ENCODE results near the gene NFASC. TPM values are rescaled to one million over a fixed set of nuclear protein-coding genes. Genes with fewer than 3 reads are reported as not detected.

The NFASC gene
- total and polyA plus RNA-seq, 2 donors from 2014 or later: 23.2 to 29.9 TPM

DNA sequence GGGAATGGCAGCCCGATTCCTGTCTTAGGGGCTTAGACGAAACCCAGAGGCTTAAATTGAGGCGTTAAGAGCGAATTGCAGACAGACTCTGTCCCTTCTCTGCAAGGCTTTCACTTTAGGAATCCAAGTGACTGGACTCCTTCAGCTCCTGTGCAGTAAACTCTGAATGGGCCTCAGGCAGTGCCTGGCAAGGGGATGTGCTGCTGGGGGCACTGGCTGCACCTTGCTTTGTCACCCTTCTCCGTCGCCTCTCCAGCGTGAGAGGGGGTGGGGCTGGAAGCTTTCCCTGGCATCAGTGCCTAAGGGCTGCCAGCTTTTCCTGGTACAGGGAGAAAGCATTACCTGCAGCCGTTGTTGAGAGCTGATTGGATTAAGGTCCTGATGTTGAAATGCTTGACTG lies 39.9 kb upstream of the NFASC start:
- intact Hi-C loops (cut with DNase I): no loop called here
- no peak for DNase-seq
- Histone ChIP-seq H3K4me1 (ENCODE audit: control insufficient read depth in 2 of 3, insufficient read depth in 2 of 3, low read depth in 1 of 3, low read length in 3 of 3) (peaks cover 0 to 7% (median 0%) of the 10 kb centered on the region in 3 donors), H3K9ac (ENCODE audit: low read length in 3 of 3) (no peak overlapping the region), H3K36me3 (ENCODE audit: control insufficient read depth in 2 of 3, insufficient read depth in 3 of 3, low read length in 3 of 3) (no peaks in the 10 kb centered on the region), H3K4me3 (ENCODE audit: low read length in 3 of 3) (peak overlapping the region in 1 of 3 donors; percentile 50), H3K9me3 (ENCODE audit: control insufficient read depth in 2 of 3, insufficient read depth in 1 of 3, low read length in 3 of 3) (no peaks in the 10 kb centered on the region), H3K27me3 (ENCODE audit: control insufficient read depth, insufficient read depth, low read length) (peaks cover 3% of the 10 kb centered on the region), H3K27ac (ENCODE audit: low read depth in 2 of 2, low read length in 2 of 2) (no peak overlapping the region)
- no peak for FAIRE-seq
- TF ChIP-seq, protein P1, sequence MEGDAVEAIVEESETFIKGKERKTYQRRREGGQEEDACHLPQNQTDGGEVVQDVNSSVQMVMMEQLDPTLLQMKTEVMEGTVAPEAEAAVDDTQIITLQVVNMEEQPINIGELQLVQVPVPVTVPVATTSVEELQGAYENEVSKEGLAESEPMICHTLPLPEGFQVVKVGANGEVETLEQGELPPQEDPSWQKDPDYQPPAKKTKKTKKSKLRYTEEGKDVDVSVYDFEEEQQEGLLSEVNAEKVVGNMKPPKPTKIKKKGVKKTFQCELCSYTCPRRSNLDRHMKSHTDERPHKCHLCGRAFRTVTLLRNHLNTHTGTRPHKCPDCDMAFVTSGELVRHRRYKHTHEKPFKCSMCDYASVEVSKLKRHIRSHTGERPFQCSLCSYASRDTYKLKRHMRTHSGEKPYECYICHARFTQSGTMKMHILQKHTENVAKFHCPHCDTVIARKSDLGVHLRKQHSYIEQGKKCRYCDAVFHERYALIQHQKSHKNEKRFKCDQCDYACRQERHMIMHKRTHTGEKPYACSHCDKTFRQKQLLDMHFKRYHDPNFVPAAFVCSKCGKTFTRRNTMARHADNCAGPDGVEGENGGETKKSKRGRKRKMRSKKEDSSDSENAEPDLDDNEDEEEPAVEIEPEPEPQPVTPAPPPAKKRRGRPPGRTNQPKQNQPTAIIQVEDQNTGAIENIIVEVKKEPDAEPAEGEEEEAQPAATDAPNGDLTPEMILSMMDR (IDR thresholded peaks at IDR 0.05; ENCODE audit: borderline replicate concordance, extremely low read depth, insufficient read depth): no peak

DNA sequence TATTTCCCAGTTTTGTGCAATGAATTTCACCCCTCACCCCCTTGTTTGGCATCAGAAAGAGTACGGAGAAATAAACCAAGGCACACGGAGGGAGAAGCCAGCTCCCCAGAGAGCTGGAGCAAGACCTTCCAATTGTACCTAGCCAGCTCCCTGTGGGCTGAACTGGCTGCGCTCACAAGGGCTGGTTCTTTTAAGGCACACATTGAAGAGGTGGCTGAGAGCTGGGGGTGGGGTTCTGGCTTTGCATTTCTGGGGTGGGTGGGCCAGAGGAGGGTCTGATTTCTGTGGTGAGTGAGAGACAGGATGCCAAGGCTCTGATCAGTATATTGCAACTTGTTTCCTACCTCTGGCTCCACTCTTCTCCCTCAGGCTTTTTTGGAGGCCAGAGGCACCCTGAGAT lies 39.5 kb upstream of the NFASC start:
- intact Hi-C loops (cut with DNase I): no loop called here
- TF ChIP-seq, protein P1 (IDR thresholded peaks at IDR 0.05; ENCODE audit: borderline replicate concordance, extremely low read depth, insufficient read depth): no peak
- Histone ChIP-seq H3K27me3 (ENCODE audit: control insufficient read depth, insufficient read depth, low read length) (peaks cover 3% of the 10 kb centered on the region), H3K4me3 (ENCODE audit: low read length in 3 of 3) (peak overlapping the region in 1 of 3 donors; percentile 50), H3K9ac (ENCODE audit: low read length in 3 of 3) (no peak overlapping the region), H3K36me3 (ENCODE audit: control insufficient read depth in 2 of 3, insufficient read depth in 3 of 3, low read length in 3 of 3) (no peaks in the 10 kb centered on the region), H3K4me1 (ENCODE audit: control insufficient read depth in 2 of 3, insufficient read depth in 2 of 3, low read depth in 1 of 3, low read length in 3 of 3) (peaks cover 0 to 7% (median 0%) of the 10 kb centered on the region in 3 donors), H3K9me3 (ENCODE audit: control insufficient read depth in 2 of 3, insufficient read depth in 1 of 3, low read length in 3 of 3) (no peaks in the 10 kb centered on the region), H3K27ac (ENCODE audit: low read depth in 2 of 2, low read length in 2 of 2) (no peak overlapping the region)
- FAIRE-seq: no peak
- DNase-seq: no peak

DNA sequence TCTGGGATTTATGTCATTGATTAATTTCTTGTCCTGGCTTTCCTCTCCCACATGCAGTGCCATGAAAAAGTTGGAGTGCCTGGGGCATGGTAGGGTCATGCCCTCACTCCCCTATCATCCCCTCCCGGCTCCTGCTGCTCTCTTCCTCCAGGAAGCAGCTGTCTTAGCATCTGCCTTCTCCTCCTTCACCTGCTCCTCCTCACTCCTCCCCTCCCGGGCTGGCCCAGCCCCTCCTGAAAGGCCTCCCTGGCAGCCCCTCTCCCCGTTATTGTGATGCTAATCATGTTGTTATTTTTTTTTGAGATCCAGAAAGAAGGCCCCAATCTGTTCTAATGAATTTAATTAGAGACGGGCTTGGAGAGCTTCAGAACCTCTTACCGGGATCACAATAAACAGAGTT lies 36.3 kb upstream of the NFASC start:
- H3K4me3 ChIP-seq (ENCODE audit: low read length in 3 of 3): no peak overlapping the region
- TF ChIP-seq, protein P1 (IDR thresholded peaks at IDR 0.05; ENCODE audit: borderline replicate concordance, extremely low read depth, insufficient read depth): no peak
- peaks cover 0 to 5% (median 0%) of the 10 kb centered on the region in 3 donors for H3K4me1 ChIP-seq (ENCODE audit: control insufficient read depth in 2 of 3, insufficient read depth in 2 of 3, low read depth in 1 of 3, low read length in 3 of 3)
- no peak for FAIRE-seq
- DNase-seq: no peak
- H3K36me3 ChIP-seq (ENCODE audit: control insufficient read depth in 2 of 3, insufficient read depth in 3 of 3, low read length in 3 of 3): no peaks in the 10 kb centered on the region
- intact Hi-C loops (cut with DNase I): no loop called here
- H3K9ac ChIP-seq (ENCODE audit: low read length in 3 of 3): no peak overlapping the region
- no peaks in the 10 kb centered on the region for H3K9me3 ChIP-seq (ENCODE audit: control insufficient read depth in 2 of 3, insufficient read depth in 1 of 3, low read length in 3 of 3)
- no peak overlapping the region for H3K27ac ChIP-seq (ENCODE audit: low read depth in 2 of 2, low read length in 2 of 2)
- H3K27me3 ChIP-seq (ENCODE audit: control insufficient read depth, insufficient read depth, low read length): no peaks in the 10 kb centered on the region

DNA sequence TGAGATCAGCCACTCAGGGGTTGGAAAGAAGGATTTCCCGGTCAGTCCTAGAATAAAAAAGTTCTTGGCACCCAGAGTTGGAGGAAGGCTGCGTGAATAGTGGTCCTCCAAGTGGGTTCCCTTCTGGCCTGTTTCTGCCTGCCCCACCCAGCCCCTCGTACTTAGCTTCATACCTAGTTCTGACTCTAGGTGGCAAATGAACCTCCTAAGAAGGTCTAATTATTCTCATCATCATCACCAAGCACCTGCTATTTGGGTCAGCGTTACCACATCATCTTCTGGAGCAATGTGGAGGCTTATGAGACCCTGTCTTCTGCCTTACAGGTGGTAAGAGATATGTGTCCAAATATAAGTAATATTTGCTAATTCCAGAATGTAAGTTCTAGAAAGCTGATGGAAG lies 35.9 kb upstream of the NFASC start:
- Histone ChIP-seq H3K9ac (ENCODE audit: low read length in 3 of 3) (no peak overlapping the region), H3K4me3 (ENCODE audit: low read length in 3 of 3) (no peak overlapping the region), H3K27me3 (ENCODE audit: control insufficient read depth, insufficient read depth, low read length) (no peaks in the 10 kb centered on the region), H3K9me3 (ENCODE audit: control insufficient read depth in 2 of 3, insufficient read depth in 1 of 3, low read length in 3 of 3) (no peaks in the 10 kb centered on the region), H3K27ac (ENCODE audit: low read depth in 2 of 2, low read length in 2 of 2) (no peak overlapping the region), H3K4me1 (ENCODE audit: control insufficient read depth in 2 of 3, insufficient read depth in 2 of 3, low read depth in 1 of 3, low read length in 3 of 3) (peaks cover 0 to 3% (median 0%) of the 10 kb centered on the region in 3 donors), H3K36me3 (ENCODE audit: control insufficient read depth in 2 of 3, insufficient read depth in 3 of 3, low read length in 3 of 3) (no peaks in the 10 kb centered on the region)
- DNase-seq (no peak), FAIRE-seq (no peak)
- intact Hi-C loops (cut with DNase I): no loop called here
- TF ChIP-seq, protein P1 (IDR thresholded peaks at IDR 0.05; ENCODE audit: borderline replicate concordance, extremely low read depth, insufficient read depth): no peak

Data from kidney (tissue), 14 donors.